ENCODE measurements around the gene EFNA4. TPM values are rescaled to one million over a fixed set of nuclear protein-coding genes. Genes with fewer than 3 reads are reported as not detected.

EFNA4 gene
- total RNA-seq, 1 donor from 2014 or later, result 10.1 TPM

GRCh38 chr1:155049651-155050559 is 13.6 kb upstream of the EFNA4 start:
- no peak for DNase-seq (ENCODE audit: extremely low spot score, unreplicated experiment)
- TF ChIP-seq, protein P1, sequence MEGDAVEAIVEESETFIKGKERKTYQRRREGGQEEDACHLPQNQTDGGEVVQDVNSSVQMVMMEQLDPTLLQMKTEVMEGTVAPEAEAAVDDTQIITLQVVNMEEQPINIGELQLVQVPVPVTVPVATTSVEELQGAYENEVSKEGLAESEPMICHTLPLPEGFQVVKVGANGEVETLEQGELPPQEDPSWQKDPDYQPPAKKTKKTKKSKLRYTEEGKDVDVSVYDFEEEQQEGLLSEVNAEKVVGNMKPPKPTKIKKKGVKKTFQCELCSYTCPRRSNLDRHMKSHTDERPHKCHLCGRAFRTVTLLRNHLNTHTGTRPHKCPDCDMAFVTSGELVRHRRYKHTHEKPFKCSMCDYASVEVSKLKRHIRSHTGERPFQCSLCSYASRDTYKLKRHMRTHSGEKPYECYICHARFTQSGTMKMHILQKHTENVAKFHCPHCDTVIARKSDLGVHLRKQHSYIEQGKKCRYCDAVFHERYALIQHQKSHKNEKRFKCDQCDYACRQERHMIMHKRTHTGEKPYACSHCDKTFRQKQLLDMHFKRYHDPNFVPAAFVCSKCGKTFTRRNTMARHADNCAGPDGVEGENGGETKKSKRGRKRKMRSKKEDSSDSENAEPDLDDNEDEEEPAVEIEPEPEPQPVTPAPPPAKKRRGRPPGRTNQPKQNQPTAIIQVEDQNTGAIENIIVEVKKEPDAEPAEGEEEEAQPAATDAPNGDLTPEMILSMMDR (IDR thresholded peaks at IDR 0.05), result no peak

DNA sequence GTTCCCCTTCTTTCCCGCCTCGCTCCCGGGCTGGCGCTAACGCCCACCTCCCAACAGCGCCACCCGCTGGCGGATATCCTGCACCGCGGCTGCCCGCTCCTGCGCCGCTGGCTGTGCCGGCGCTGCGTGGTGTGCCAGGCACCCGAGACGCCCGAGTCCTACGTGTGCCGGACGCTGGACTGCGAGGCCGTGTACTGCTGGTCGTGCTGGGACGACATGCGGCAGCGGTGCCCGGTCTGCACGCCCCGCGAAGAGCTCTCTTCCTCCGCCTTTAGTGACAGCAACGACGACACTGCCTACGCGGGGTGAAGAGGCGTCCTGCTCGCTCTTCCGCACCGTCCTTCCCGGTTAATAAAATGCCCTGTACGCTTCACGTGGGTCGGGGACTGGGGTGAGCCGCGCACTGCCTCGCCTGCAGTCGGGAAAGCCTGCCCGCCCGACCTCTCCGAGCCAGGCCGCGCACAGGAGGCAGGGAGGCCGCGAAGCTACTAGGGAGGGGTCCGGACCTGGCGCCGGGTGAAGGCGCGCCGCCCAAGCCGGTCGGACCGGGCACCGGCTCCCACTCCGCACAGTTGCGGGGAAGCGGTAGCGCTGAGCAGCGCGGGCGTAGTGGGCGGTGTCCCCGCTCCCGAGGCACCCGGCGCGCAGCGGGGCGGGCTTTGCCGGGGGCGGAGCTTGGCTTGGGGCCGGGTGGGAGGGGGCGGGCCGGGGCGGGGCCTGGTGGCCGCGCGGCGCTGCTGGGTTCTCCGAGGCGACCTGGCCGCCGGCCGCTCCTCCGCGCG is 12.8 kb upstream of the EFNA4 start, which contains the start of gene ADAM15:
TSS of gene ADAM15 (plus strand) at position 757 of the 782 bp plus-strand sequence. CDS start 71 bp downstream, outside the sequence.
- peak; percentile 94 for DNase-seq (ENCODE audit: extremely low spot score, unreplicated experiment)
- Mint-ChIP-seq H3K27me3 (ENCODE audit: unreplicated experiment) (no peaks in the 10 kb centered on the region), H3K4me1 (ENCODE audit: unreplicated experiment) (peaks cover 27% of the 10 kb centered on the region), H3K9me3 (ENCODE audit: unreplicated experiment) (no peaks in the 10 kb centered on the region), H3K27ac (ENCODE audit: unreplicated experiment) (peak within 1 kb of the TSS; percentile 80), H3K4me3 (ENCODE audit: unreplicated experiment) (peak within 1 kb of the TSS; percentile 81), H3K36me3 (ENCODE audit: unreplicated experiment) (no peaks in the 10 kb centered on the region)
- TF ChIP-seq, protein P1 (IDR thresholded peaks at IDR 0.05), result peak; percentile 93

More at GRCh38 chr1:155049651-155050559, 13.6 kb upstream of the EFNA4 start:
- H3K36me3 Mint-ChIP-seq (ENCODE audit: unreplicated experiment), result no peaks in the 10 kb centered on the region
- peaks cover 30% of the 10 kb centered on the region for H3K4me1 Mint-ChIP-seq (ENCODE audit: unreplicated experiment)
- H3K27me3 Mint-ChIP-seq (ENCODE audit: unreplicated experiment), result no peaks in the 10 kb centered on the region
- peak overlapping the region; percentile 78 for H3K27ac Mint-ChIP-seq (ENCODE audit: unreplicated experiment)
- peak overlapping the region; percentile 81 for H3K4me3 Mint-ChIP-seq (ENCODE audit: unreplicated experiment)
- H3K9me3 Mint-ChIP-seq (ENCODE audit: unreplicated experiment), result no peaks in the 10 kb centered on the region

- TF ChIP-seq, protein P1 (IDR thresholded peaks at IDR 0.05), result no peak
- no peaks in the 10 kb centered on the region for H3K9me3 Mint-ChIP-seq (ENCODE audit: unreplicated experiment)
- peak overlapping the region; percentile 80 for H3K27ac Mint-ChIP-seq (ENCODE audit: unreplicated experiment)
Observed at GRCh38 chr1:155051342-155051776, 12.2 kb upstream of the EFNA4 start.

GRCh38 chr1:155051777-155052398 is 11.7 kb upstream of the EFNA4 start:
- H3K27me3 Mint-ChIP-seq (ENCODE audit: unreplicated experiment), result no peaks in the 10 kb centered on the region
- H3K4me3 Mint-ChIP-seq (ENCODE audit: unreplicated experiment), result peak overlapping the region; percentile 76
- peaks cover 5% of the 10 kb centered on the region for H3K36me3 Mint-ChIP-seq (ENCODE audit: unreplicated experiment)
- DNase-seq (ENCODE audit: extremely low spot score, unreplicated experiment), result no peak
- no peaks in the 10 kb centered on the region for H3K9me3 Mint-ChIP-seq (ENCODE audit: unreplicated experiment)
- H3K27ac Mint-ChIP-seq (ENCODE audit: unreplicated experiment), result peak overlapping the region; percentile 80
- TF ChIP-seq, protein P1 (IDR thresholded peaks at IDR 0.05), result no peak
- peaks cover 27% of the 10 kb centered on the region for H3K4me1 Mint-ChIP-seq (ENCODE audit: unreplicated experiment)

More at GRCh38 chr1:155051342-155051776, 12.2 kb upstream of the EFNA4 start:
- no peak for DNase-seq (ENCODE audit: extremely low spot score, unreplicated experiment)
- H3K4me3 Mint-ChIP-seq (ENCODE audit: unreplicated experiment), result peak overlapping the region; percentile 76
- H3K36me3 Mint-ChIP-seq (ENCODE audit: unreplicated experiment), result peaks cover 3% of the 10 kb centered on the region
- no peaks in the 10 kb centered on the region for H3K27me3 Mint-ChIP-seq (ENCODE audit: unreplicated experiment)
- H3K4me1 Mint-ChIP-seq (ENCODE audit: unreplicated experiment), result peaks cover 27% of the 10 kb centered on the region
